ENCODE results near the gene PITPNB. TPM values are rescaled to one million over a fixed set of nuclear protein-coding genes. Genes with fewer than 3 reads are reported as not detected.

The PITPNB gene
- total and polyA plus RNA-seq, 3 donors from 2014 or later, result 39.9 to 49.4 (median 41.9) TPM

GRCh38 chr22:27903805-27904473 is 15.1 kb downstream of the PITPNB start:
- Histone ChIP-seq H3K9me3 (no peaks in the 10 kb centered on the region), H3K27ac (no peak overlapping the region), H3K36me3 (ENCODE audit: low read depth, missing control alignments) (no peaks in the 10 kb centered on the region), H3K4me1 (no peaks in the 10 kb centered on the region), H3K4me3 (no peak overlapping the region), H3K27me3 (no peaks in the 10 kb centered on the region)
- TF ChIP-seq, protein P1, sequence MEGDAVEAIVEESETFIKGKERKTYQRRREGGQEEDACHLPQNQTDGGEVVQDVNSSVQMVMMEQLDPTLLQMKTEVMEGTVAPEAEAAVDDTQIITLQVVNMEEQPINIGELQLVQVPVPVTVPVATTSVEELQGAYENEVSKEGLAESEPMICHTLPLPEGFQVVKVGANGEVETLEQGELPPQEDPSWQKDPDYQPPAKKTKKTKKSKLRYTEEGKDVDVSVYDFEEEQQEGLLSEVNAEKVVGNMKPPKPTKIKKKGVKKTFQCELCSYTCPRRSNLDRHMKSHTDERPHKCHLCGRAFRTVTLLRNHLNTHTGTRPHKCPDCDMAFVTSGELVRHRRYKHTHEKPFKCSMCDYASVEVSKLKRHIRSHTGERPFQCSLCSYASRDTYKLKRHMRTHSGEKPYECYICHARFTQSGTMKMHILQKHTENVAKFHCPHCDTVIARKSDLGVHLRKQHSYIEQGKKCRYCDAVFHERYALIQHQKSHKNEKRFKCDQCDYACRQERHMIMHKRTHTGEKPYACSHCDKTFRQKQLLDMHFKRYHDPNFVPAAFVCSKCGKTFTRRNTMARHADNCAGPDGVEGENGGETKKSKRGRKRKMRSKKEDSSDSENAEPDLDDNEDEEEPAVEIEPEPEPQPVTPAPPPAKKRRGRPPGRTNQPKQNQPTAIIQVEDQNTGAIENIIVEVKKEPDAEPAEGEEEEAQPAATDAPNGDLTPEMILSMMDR (IDR thresholded peaks at IDR 0.05), result no peak
- TF ChIP-seq POLR2A (IDR thresholded peaks at IDR 0.05), result no peak
- intact Hi-C loops (cut with DNase I; ENCODE audit: low total_unique reads), result no loop called here
- WGBS, 2 donors, result 87 to 90% methylated on average over 3 of the region's 3 CpGs
- DNase-seq, result no peak

- Histone ChIP-seq H3K27ac (no peak overlapping the region), H3K27me3 (no peaks in the 10 kb centered on the region), H3K9me3 (no peaks in the 10 kb centered on the region), H3K4me3 (no peak overlapping the region), H3K4me1 (no peaks in the 10 kb centered on the region), H3K36me3 (ENCODE audit: low read depth, missing control alignments) (no peaks in the 10 kb centered on the region)
- intact Hi-C loops (cut with DNase I; ENCODE audit: low total_unique reads), result no loop called here
- WGBS, 2 donors, result 88 to 96% methylated on average over 1 of the region's 1 CpG
- TF ChIP-seq POLR2A (IDR thresholded peaks at IDR 0.05), result no peak
- TF ChIP-seq, protein P1 (IDR thresholded peaks at IDR 0.05), result no peak
- DNase-seq, result no peak
These were observed 18.9 kb downstream of the PITPNB start for GRCh38 chr22:27900153-27900552.

DNA sequence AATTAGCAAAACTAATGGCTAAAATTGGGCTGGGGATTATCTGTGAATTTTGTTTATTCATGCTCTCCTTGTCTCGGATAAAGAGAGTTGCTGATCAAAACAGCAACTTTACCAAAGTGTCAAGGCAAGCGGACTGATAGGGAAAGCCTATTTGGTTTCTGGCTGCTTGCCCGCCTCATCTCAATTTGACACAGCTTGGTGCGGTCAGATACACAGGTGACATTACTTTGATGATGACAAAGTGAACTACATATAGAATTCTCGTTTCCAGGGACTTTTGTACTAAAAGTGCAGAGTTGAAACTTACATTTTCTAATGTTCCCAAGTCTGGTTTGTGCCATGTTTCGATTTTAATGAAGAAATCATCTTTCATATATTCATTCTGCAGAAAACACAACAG is 22.8 kb downstream of the PITPNB start:
- Histone ChIP-seq H3K27me3 (no peaks in the 10 kb centered on the region), H3K4me3 (no peak overlapping the region), H3K9me3 (no peaks in the 10 kb centered on the region), H3K27ac (no peak overlapping the region), H3K36me3 (ENCODE audit: low read depth, missing control alignments) (no peaks in the 10 kb centered on the region), H3K4me1 (no peaks in the 10 kb centered on the region)
- WGBS, 2 donors, result 82 to 90% methylated on average over 6 of the region's 6 CpGs
- TF ChIP-seq POLR2A (IDR thresholded peaks at IDR 0.05), result no peak
- TF ChIP-seq, protein P1 (IDR thresholded peaks at IDR 0.05), result no peak
- intact Hi-C loops (cut with DNase I; ENCODE audit: low total_unique reads), result no loop called here
- DNase-seq, result no peak

- H3K4me1 ChIP-seq, result no peaks in the 10 kb centered on the region
- TF ChIP-seq, protein P1 (IDR thresholded peaks at IDR 0.05), result no peak
- TF ChIP-seq POLR2A (IDR thresholded peaks at IDR 0.05), result no peak
- no peaks in the 10 kb centered on the region for H3K36me3 ChIP-seq (ENCODE audit: low read depth, missing control alignments)
- DNase-seq, result no peak
- no peaks in the 10 kb centered on the region for H3K27me3 ChIP-seq
- no peaks in the 10 kb centered on the region for H3K9me3 ChIP-seq
- WGBS, 2 donors, result 83 to 88% methylated on average over 4 of the region's 4 CpGs
- H3K4me3 ChIP-seq, result no peak overlapping the region
- intact Hi-C loops (cut with DNase I; ENCODE audit: low total_unique reads), result no loop called here
- H3K27ac ChIP-seq, result no peak overlapping the region
These were observed 23.5 kb downstream of the PITPNB start for GRCh38 chr22:27895600-27895999.

DNA sequence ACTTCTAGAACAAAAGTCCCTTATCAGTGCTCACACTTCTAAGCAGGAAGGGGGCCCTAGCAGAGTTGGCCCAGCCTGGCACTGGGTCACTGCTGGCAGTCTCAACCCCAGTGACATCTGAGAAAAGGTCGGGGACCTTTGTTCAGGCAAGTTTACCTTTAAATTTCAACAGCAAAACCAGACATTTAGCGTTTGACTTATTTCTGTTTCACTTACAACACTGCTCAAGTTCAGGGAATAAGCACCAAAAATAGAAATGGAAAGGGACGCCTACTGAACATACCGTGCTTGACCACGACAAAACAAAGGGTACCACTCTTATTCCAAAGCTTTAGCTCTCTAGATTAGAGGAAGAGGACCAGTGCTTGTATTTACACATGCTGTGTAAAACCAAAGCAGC is 26.2 kb downstream of the PITPNB start:
- 73 to 80% methylated on average over 5 of the region's 5 CpGs for WGBS, 2 donors
- no peak overlapping the region for H3K4me3 ChIP-seq
- intact Hi-C loops (cut with DNase I; ENCODE audit: low total_unique reads), result no loop called here
- no peaks in the 10 kb centered on the region for H3K27me3 ChIP-seq
- TF ChIP-seq POLR2A (IDR thresholded peaks at IDR 0.05), result no peak
- TF ChIP-seq, protein P1 (IDR thresholded peaks at IDR 0.05), result no peak
- H3K27ac ChIP-seq, result peak overlapping the region in 1 of 2 donors; percentile 42
- H3K4me1 ChIP-seq, result no peaks in the 10 kb centered on the region
- DNase-seq, result no peak
- H3K36me3 ChIP-seq (ENCODE audit: low read depth, missing control alignments), result no peaks in the 10 kb centered on the region
- no peaks in the 10 kb centered on the region for H3K9me3 ChIP-seq

Measured in testis (tissue), 3 donors.